Measurements from ENCODE around the gene PINLYP.

Gene PINLYP

GRCh38 chr19:43561139-43561970 lies 14.2 kb upstream of the PINLYP start:
- no peak for TF ChIP-seq CTCF (IDR thresholded peaks at IDR 0.05; ENCODE audit: low read depth, low read length)
- no peak overlapping the region for H3K4me3 ChIP-seq (ENCODE audit: low read depth, low read length)

GRCh38 chr19:43562226-43562697 lies 13.3 kb upstream of the PINLYP start:
- no peak overlapping the region for H3K4me3 ChIP-seq (ENCODE audit: low read depth, low read length)
- no peak for TF ChIP-seq CTCF (IDR thresholded peaks at IDR 0.05; ENCODE audit: low read depth, low read length)

GRCh38 chr19:43562698-43563241 lies 12.8 kb upstream of the PINLYP start:
- no peak for TF ChIP-seq CTCF (IDR thresholded peaks at IDR 0.05; ENCODE audit: low read depth, low read length)
- H3K4me3 ChIP-seq (ENCODE audit: low read depth, low read length) = no peak overlapping the region

DNA sequence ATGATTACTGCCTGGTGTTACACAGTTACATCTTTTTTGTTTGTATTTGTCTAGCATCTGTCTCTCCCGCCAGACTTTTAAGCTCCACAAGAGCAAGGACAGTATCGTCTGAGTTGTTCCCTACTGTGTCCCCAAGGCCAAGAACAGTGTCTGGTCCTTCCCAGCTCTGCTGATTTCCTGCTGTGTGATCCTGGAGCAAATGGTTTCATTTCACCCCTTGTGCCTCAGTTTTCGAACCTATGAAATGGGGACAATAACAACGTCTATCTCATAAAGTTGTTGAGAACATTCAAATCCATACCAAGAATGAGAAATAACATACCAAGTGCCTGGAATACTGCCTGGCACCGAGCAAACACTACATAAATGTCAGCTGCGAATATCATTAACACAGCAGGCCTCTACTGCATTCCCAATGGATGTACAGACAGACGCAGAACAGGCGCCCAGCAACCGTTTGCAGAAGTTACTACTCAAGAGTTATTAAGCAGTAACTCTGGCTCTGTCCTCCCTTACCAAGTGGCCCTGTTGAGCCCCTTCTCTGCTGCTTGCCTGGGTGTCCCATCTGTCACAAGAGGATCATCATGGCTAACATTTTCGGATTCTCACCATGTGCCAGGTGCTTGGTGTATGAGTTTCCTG lies 11.7 kb upstream of the PINLYP start:
- no peak for TF ChIP-seq CTCF (IDR thresholded peaks at IDR 0.05; ENCODE audit: low read depth, low read length)
- H3K4me3 ChIP-seq (ENCODE audit: low read depth, low read length) = no peak overlapping the region

GRCh38 chr19:43564800-43565199 lies 10.8 kb upstream of the PINLYP start:
- no peak for TF ChIP-seq CTCF (IDR thresholded peaks at IDR 0.05; ENCODE audit: low read depth, low read length)
- H3K4me3 ChIP-seq (ENCODE audit: low read depth, low read length) = no peak overlapping the region

DNA sequence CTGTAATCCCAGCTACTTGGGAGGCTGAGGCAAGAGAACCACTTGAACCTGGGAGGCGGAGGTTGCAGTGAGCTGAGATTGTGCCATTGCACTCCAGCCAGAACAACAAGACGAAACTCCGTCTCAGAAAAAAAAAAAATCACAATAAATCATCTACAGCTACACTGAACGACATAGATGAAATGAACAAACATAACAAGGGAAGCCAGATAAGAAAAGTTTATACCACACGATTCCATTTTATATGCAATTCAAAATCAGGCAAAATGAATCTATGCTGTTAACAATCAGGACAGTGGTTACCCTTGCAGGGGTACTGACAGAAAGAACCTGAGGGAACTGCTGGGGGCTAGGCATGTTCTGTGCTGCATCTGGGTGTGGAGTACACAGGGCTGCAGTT lies 5.9 kb upstream of the PINLYP start:
- H3K4me3 ChIP-seq (ENCODE audit: low read depth, low read length) = no peak overlapping the region
- TF ChIP-seq CTCF (IDR thresholded peaks at IDR 0.05; ENCODE audit: low read depth, low read length) = no peak

All from WI38 (cell line).